Kidney (tissue), 14 donors: ENCODE results near the gene MTG1. TPM values are rescaled to one million over a fixed set of nuclear protein-coding genes. Genes with fewer than 3 reads are reported as not detected.
A peak's percentile ranks its signal among the peaks of the same experiment; 100 is the strongest.

ENCODE experiments used
- DNase-seq, 5 donors: peaks; one replicate each; pipeline ENCODE4 v3.0.0-alpha.2; 2013 to 2020
- FAIRE-seq: peaks from 2 replicates; lab custom pipeline; 2012; peaks lifted over from hg19 to GRCh38; lab: Jason Lieb, UNC
- H3K27ac ChIP-seq, 2 donors: one replicate each; pipeline ENCODE4 v1.7.0; 2013; ENCODE audit warnings: low read depth in 2 of 2, low read length in 2 of 2, inconsistent platforms in 1 of 2
- H3K27me3 ChIP-seq: one replicate; pipeline ENCODE4 v1.7.1; 2013; ENCODE audit warnings: low read length, inconsistent platforms; ENCODE audit not compliant: control insufficient read depth, insufficient read depth
- H3K36me3 ChIP-seq, 3 donors: one replicate each; pipeline versions ENCODE4 v1.7.0 to v1.7.1; 2013; ENCODE audit warnings: low read length in 3 of 3, control low read depth in 1 of 3, inconsistent platforms in 1 of 3; ENCODE audit not compliant: insufficient read depth in 3 of 3, control insufficient read depth in 2 of 3
- H3K4me1 ChIP-seq, 3 donors: one replicate each; pipeline versions ENCODE4 v1.7.0 to v1.7.1; 2013; ENCODE audit warnings: low read length in 3 of 3, inconsistent platforms in 1 of 3, low read depth in 1 of 3; ENCODE audit not compliant: control insufficient read depth in 2 of 3, insufficient read depth in 2 of 3
- H3K4me3 ChIP-seq, 3 donors: one replicate each; pipeline versions ENCODE4 v1.7.0 to v1.8.1; 2013; ENCODE audit warnings: low read length in 3 of 3, control low read depth in 1 of 3, inconsistent platforms in 1 of 3
- H3K9ac ChIP-seq, 3 donors: one replicate each; pipeline versions ENCODE4 v1.7.0 to v1.7.1; 2013; ENCODE audit warnings: low read length in 3 of 3, control low read depth in 1 of 3, inconsistent platforms in 1 of 3
- H3K9me3 ChIP-seq, 3 donors: one replicate each; pipeline versions ENCODE4 v1.7.0 to v1.7.1; 2013; ENCODE audit warnings: low read length in 3 of 3, control low read depth in 1 of 3, inconsistent platforms in 1 of 3; ENCODE audit not compliant: control insufficient read depth in 2 of 3, insufficient read depth in 1 of 3
- intact Hi-C: fragments of 100-400 bp; cut with DNase I; formaldehyde crosslinking; loops from one replicate; pipeline ENCODE4 v1.11.1; 2022
- polyA plus RNA-seq: library from polyadenylated mRNA; stranded (reverse); fragments of 350-450 nt; fragmentation: Illumina TruSeq; extraction: RNeasy Lipid Tissue Mini Kit (QIAGEN cat#74804); gene quantifications from one replicate; pipeline ENCODE4 v1.2.3, GENCODE V29; 2014; ENCODE audit warnings: low read depth, low replicate concordance; ENCODE audit not compliant: insufficient read depth
- total RNA-seq: library from RNA; stranded (reverse); fragmentation: NEBNext Ultra II Directional; extraction: Animal tissue kit (Norgen Biotek cat#: 25700); gene quantifications from one replicate; pipeline ENCODE4 v1.2.1, GENCODE V29; 2021
- TF ChIP-seq, protein P1 (sequence below): IDR thresholded peaks from 3 replicates; pipeline ENCODE4 v1.5.1; 2012; ENCODE audit warnings: mild to moderate bottlenecking, moderate library complexity, borderline replicate concordance; ENCODE audit not compliant: insufficient read depth; ENCODE audit errors: extremely low read depth
- donor health status: control.
- donor health status: control.
- donor health status: control.
- donor health status: control.
- donor health status: control.
- donor health status: DM: yes; HTN: yes; CAD: no.
- donor health status: Normal renal cell carcinoma (clear cell type).

The MTG1 gene
- total and polyA plus RNA-seq, 2 donors from 2014 or later = 51.1 to 68.5 TPM

DNA sequence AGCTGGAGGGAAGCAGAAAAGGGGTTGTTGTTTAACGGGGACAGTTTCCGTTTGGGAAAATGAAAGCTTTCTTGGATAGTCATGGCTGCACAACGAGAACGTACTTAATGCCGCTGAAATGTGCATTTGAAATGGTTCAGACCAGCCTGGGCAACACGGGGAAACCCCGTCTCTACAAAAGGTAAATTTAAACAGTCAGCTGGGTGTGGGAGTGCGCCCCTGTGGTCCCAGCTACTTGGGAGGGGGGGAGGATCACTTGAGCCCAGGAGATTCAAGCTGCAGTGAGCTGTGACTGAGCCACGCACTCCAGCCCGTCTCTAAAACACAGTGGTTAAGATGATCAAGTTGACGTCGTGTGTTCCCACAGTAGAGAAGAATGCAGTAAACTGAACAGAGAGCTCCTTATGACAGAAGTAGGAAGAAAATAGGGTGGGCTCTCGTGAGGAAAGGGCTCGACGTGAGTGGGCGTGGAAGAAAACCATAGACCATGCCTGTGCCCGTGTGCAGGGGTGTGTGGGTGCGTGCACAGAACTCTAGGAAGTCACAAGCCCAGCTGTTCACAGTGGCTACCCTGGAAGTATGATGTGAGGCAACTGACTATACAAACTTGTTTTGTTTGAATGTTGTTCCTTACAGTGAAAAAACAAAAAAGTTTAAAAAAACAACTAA lies 32.0 kb upstream of the MTG1 start:
- peaks cover 0 to 6% (median 0%) of the 10 kb centered on the region in 3 donors for H3K4me1 ChIP-seq
- H3K9ac ChIP-seq = no peak overlapping the region
- no peaks in the 10 kb centered on the region for H3K9me3 ChIP-seq
- no peak overlapping the region for H3K27ac ChIP-seq
- peaks cover 2 to 36% (median 17%) of the 10 kb centered on the region in 3 donors for H3K36me3 ChIP-seq
- no peaks in the 10 kb centered on the region for H3K27me3 ChIP-seq
- TF ChIP-seq, protein P1, sequence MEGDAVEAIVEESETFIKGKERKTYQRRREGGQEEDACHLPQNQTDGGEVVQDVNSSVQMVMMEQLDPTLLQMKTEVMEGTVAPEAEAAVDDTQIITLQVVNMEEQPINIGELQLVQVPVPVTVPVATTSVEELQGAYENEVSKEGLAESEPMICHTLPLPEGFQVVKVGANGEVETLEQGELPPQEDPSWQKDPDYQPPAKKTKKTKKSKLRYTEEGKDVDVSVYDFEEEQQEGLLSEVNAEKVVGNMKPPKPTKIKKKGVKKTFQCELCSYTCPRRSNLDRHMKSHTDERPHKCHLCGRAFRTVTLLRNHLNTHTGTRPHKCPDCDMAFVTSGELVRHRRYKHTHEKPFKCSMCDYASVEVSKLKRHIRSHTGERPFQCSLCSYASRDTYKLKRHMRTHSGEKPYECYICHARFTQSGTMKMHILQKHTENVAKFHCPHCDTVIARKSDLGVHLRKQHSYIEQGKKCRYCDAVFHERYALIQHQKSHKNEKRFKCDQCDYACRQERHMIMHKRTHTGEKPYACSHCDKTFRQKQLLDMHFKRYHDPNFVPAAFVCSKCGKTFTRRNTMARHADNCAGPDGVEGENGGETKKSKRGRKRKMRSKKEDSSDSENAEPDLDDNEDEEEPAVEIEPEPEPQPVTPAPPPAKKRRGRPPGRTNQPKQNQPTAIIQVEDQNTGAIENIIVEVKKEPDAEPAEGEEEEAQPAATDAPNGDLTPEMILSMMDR = no peak
- FAIRE-seq (no peak), DNase-seq (peak in 1 of 5 donors; percentile 30)
- intact Hi-C loops = no loop called here
- no peak overlapping the region for H3K4me3 ChIP-seq

DNA sequence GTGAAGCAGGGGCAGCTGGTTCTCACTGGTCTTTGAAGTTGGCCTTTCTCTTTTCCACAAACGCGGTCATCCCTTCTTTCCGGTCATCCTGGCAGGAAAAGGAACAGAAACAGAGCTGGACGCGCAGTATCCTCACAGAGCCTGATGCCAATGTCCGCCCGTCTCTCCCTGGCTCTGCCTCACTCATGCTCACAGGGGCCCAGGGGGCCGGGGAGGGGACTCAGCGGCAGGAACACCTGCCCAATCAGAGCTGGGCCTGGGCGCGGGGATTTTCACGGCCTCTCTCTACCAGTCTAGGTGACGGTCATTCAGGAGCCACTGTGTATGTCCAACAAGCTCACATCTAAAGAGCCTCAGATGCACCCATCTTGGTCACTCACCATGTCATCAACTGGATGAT lies 31.1 kb upstream of the MTG1 start:
- Histone ChIP-seq H3K9me3 (no peaks in the 10 kb centered on the region), H3K36me3 (peaks cover 2 to 37% (median 17%) of the 10 kb centered on the region in 3 donors), H3K27me3 (no peaks in the 10 kb centered on the region), H3K27ac (no peak overlapping the region), H3K9ac (no peak overlapping the region), H3K4me1 (peaks cover 0 to 2% (median 0%) of the 10 kb centered on the region in 3 donors), H3K4me3 (no peak overlapping the region)
- TF ChIP-seq, protein P1 = no peak
- DNase-seq (no peak), FAIRE-seq (no peak)
- intact Hi-C loops = no loop called here

DNA sequence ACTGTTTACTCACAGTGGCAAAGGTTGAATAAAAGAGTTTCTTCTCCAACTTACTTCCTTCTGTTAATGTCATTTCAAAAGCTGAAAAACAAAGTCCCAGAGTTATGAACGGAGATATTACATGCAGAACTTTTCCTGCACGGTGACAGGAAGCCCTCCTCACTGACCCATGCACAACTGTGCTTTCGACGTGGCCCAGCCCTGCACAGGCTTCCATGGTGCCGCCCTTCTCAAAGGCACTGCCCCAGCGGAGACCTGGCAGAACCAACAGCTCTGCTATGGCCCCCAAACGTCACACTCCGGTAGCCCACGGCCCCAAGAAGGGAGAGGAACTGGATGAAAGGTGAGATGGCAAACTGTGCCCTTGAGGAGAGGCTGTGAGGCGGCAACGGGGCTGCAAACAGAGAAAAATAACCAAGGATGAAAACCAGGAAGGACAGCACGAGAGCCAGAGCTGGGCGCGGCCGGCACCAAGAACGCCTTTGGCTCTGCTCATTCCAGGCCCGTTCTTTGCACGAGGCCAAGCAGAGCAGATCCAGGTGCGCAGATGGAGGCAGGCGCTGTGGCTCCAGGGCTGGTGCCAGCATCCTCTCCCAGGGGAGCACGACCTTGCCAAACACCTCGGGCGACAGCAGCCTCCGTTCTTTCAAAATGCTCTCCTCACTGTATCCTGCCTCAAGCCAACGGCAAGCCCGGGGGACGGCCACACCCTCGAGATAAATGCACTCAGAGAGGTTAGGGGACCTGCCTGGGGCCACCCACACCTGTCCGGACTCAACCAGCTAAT lies 29.1 kb upstream of the MTG1 start:
- no peak for DNase-seq
- Histone ChIP-seq H3K4me3 (no peak overlapping the region), H3K4me1 (peaks cover 0 to 2% (median 0%) of the 10 kb centered on the region in 3 donors), H3K9ac (no peak overlapping the region), H3K36me3 (peaks cover 5 to 56% (median 23%) of the 10 kb centered on the region in 3 donors), H3K9me3 (no peaks in the 10 kb centered on the region), H3K27me3 (no peaks in the 10 kb centered on the region), H3K27ac (no peak overlapping the region)
- TF ChIP-seq, protein P1 = no peak
- FAIRE-seq = no peak
- intact Hi-C loops = no loop called here
